ENCODE results near the gene ZNF273.
"Not testable (repeated sequence)": the region's sequence is repeated elsewhere in the genome, so short reads cannot be mapped to it uniquely, and the experiment has no call there.

The ZNF273 gene

GRCh38 chr7:64902806-64903721 is at the start of gene ZNF273:
ZNF273 (plus strand) TSS chr7:64903273; CDS start chr7:64903318, 45 bp downstream.
- DNase-seq: peak; percentile 94

DNA sequence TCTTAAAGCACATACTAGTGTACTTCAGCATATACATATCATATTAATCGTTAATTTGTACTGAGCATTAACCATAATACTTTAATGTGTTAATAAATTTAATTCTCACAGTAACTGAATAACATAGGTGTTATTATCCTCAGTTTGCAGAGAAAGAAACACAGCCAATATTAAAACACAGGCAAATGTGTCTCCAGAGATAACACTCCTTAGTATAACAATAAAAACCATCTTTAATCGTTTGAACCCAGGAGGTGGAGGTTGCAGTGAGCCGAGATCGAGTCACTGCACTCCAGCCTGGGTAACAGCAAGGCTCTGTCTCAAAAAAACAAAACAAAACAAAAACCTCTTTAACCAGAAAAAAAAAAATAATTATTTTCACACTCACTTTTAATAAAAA is 49.4 kb upstream of the ZNF273 start:
- DNase-seq: no peak

GRCh38 chr7:64854969-64855368 is 48.1 kb upstream of the ZNF273 start:
- no peak for DNase-seq

DNA sequence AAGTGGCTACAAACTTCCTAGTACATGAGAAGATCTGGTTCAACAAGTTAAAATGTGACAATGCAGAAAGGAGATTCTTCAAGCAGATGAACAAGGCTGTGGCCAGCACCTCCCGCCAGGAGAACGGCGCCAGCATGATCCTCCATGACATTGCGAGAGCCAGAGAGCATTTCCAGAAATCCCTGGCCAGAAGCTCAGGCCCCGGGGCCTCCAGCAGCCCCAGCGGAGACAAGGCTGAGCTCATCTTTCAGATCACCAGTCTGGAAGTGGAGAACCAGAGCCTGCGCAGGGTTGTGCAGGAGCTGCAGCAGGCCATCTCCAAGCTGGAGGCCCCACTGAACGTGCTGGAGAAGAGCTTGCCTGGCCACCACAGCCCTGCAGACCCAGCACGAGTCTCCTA is 40.1 kb upstream of the ZNF273 start:
- no peak for DNase-seq

DNA sequence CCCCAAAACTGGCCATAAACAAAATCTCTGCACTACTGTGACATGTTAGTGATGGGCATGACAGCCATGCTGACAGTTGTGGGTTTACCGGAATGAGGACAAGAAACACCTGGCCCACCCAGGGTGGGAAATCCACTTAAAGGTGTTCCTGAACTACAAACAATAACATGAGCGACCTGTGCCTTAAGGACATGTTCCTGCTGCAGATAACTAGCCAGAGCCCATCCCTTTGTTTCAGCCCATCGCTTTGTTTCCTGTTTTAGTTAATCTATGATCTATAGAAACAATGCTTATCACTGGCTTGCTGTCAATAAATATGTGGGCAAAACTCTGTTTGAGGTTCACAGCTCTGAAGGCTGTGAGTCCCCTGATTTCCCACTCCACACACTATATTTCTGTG is 39.5 kb upstream of the ZNF273 start:
- not testable (repeated sequence) for DNase-seq

DNA sequence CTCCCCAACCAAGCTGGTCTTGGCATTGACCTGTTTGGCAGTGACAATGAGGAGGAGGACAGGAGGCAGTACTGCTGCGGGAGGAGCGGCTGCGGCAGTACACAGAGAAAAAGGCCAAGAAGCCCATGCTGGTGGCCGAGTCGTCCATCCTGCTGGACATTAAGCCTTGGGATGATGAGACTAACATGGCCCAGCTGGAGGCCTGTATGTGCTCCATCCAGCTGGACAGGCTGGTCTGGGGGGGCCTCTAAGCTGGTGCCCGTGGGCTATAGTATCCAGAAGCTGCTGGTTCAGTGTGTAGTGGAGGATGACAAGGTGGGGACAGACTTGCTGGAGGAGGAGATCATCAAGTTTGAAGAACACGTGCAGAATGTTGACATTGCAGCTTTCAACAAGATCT is 39.1 kb upstream of the ZNF273 start:
- no peak for DNase-seq

GRCh38 chr7:64867863-64868440 is 35.1 kb upstream of the ZNF273 start:
- DNase-seq: no peak

- no peak for DNase-seq
Observed at GRCh38 chr7:64868499-64868898, 34.6 kb upstream of the ZNF273 start.

GRCh38 chr7:64869121-64869725 is 33.9 kb upstream of the ZNF273 start:
- DNase-seq: no peak

- no peak for DNase-seq
Observed at GRCh38 chr7:64869912-64870562, 33.0 kb upstream of the ZNF273 start.

DNA sequence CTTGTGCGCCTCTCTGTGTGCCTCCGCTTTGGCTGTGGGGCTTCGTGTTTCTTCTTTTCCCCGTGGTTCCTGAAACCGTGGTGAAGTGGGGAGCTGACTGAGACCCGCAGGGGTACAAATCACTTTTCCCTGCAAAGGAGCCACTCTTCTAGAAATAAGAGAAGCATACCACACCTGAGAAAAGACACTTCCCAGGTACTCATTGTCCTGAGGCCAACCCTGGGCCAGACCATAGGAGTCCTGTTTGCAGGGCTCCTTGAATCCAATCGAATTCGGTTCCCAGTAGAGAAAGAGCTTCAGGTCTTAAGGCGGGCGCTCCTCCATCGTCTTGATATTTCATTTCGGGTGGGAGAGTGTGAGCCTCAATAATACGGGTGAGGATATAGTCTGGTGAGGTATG is 32.4 kb upstream of the ZNF273 start:
- no peak for DNase-seq

GRCh38 chr7:64871761-64872160 is 31.3 kb upstream of the ZNF273 start:
- DNase-seq: no peak

DNA sequence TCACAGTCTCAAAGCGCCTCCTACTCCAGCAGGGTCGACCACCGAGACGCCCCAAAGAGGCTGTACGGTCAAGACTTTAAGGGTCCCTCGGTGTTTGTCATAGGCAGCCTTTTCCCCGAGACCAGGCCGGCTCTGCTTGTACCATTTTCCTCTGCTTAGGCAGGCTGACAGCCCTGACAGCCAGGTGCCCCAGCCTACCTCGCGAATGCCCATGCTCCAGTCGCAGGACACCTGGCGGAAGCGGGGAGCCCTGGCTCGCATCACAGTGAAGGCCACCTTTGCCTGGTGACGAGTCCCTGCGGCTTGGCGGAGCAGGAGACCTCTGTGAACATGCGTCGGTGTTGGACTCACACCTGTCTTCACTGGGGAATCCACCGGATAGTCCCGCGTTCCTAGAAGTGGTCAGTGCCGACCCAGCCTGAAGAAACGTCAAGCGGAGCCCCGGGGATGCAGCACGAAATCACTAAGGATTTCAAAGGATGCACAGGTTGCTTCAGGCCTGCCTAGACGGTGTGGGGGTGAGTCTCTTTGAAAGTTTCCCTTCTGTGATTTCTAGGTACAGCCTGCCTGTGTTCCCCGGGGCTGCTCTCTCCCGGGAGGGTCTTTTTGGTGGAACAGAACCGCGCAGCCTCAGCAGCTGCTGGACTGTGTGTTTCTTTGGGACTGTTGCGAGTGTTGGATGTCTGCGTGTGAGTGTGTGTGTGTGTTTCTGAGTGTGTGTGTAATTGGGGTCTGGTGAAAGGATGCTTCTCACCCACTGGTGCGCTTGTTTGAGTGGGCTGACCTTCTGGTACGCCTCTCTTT is 30.5 kb upstream of the ZNF273 start:
- no peak for DNase-seq

- no peak for DNase-seq
Observed at GRCh38 chr7:64873155-64873500, 29.9 kb upstream of the ZNF273 start.

DNA sequence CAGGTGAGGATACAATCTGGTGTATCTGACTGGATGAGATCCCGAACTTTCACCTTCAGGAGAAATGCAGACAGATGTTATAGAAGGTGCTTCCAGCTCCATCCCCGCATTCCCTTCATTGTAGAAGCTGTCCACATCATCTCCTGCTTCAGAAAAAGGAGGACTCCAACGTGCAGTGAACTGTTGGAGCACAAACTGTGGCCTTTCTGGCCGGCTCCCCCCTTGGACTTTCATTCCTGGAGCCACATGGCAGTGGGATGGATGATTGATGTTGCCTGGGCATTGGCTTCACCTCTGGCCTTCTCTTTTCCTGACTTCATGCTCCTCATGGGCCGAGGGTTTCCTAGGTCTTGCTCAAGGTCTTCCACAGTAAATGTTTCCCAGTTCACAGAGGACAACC is 29.6 kb upstream of the ZNF273 start:
- DNase-seq: no peak

DNA sequence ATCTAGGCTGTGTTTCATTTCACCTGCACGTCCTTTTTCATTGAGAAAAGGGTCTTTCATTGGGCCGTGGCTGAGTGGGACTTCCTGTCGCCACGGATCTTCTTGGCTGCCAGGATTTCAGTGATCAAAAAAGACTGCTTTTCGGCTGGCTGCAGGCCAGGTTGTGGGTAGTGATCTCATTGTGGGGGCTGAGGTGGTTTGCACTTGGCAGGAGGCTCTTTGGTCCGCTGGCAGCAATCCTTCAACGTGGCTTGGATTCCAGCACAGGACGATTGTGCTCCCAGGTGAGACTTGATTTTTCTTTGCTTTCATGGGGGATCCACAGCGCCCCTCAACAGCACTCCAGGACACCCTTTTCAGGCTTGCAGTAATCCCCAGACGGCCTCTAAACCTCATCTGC is 29.0 kb upstream of the ZNF273 start:
- DNase-seq: no peak

GRCh38 chr7:64874562-64875250 is 28.4 kb upstream of the ZNF273 start:
- no peak for DNase-seq

GRCh38 chr7:64875258-64875657 is 27.8 kb upstream of the ZNF273 start:
- DNase-seq: no peak

GRCh38 chr7:64875658-64876406 is 27.2 kb upstream of the ZNF273 start:
- DNase-seq: no peak

GRCh38 chr7:64876792-64877713 is 26.0 kb upstream of the ZNF273 start:
- no peak for DNase-seq
